ENCODE measurements around the gene SYT1.

DNA sequence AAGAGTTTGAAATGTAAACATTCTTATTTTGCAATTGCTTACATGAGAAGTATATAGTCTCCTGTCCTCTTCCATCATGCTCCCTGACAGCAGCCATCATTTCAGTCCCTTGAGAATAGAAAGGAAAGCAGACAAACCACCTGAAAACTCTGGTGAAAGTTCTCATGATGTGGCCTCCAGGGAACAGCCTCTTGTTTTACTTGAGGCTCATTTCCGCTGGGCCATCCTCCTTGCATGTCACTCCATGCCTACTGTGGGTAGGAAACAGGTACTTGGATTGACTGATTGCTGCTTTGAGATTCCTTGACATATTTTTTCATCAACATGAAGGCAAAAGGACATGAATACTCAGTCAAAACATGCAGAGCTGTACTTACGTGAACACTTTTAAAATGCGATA, 6.0 kb downstream of the SYT1 start:
- TF ChIP-seq, protein P1, sequence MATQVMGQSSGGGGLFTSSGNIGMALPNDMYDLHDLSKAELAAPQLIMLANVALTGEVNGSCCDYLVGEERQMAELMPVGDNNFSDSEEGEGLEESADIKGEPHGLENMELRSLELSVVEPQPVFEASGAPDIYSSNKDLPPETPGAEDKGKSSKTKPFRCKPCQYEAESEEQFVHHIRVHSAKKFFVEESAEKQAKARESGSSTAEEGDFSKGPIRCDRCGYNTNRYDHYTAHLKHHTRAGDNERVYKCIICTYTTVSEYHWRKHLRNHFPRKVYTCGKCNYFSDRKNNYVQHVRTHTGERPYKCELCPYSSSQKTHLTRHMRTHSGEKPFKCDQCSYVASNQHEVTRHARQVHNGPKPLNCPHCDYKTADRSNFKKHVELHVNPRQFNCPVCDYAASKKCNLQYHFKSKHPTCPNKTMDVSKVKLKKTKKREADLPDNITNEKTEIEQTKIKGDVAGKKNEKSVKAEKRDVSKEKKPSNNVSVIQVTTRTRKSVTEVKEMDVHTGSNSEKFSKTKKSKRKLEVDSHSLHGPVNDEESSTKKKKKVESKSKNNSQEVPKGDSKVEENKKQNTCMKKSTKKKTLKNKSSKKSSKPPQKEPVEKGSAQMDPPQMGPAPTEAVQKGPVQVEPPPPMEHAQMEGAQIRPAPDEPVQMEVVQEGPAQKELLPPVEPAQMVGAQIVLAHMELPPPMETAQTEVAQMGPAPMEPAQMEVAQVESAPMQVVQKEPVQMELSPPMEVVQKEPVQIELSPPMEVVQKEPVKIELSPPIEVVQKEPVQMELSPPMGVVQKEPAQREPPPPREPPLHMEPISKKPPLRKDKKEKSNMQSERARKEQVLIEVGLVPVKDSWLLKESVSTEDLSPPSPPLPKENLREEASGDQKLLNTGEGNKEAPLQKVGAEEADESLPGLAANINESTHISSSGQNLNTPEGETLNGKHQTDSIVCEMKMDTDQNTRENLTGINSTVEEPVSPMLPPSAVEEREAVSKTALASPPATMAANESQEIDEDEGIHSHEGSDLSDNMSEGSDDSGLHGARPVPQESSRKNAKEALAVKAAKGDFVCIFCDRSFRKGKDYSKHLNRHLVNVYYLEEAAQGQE (IDR thresholded peaks at IDR 0.05; ENCODE audit: insufficient read depth in 1 of 2, low read depth in 2 of 2, low read length in 2 of 2) = no peak
- TF ChIP-seq POLR2AphosphoS5 (IDR thresholded peaks at IDR 0.05; ENCODE audit: low read depth, low read length) (no peak), SIN3A (IDR thresholded peaks at IDR 0.05; ENCODE audit: borderline replicate concordance, insufficient read depth, low read length) (no peak), TAF1 (IDR thresholded peaks at IDR 0.05; ENCODE audit: borderline replicate concordance, insufficient read depth, low read length) (no peak), FOXP2 (optimal IDR thresholded peaks at IDR 0.05; ENCODE audit: borderline replicate concordance, extremely low read depth, extremely low read length, insufficient read depth) (no peak)
